Osteocyte (in vitro differentiated cells): ENCODE data around the gene TM4SF4. TPM values are rescaled to one million over a fixed set of nuclear protein-coding genes. Genes with fewer than 3 reads are reported as not detected.

ENCODE experiments used
- DNase-seq: peaks from one replicate; pipeline ENCODE4 v3.0.0; 2021; ENCODE audit warnings: mixed read lengths; ENCODE audit not compliant: unreplicated experiment; ENCODE audit errors: extremely low spot score
- H3K27ac Mint-ChIP-seq: one replicate; pipeline ENCODE4 v1.8.0; 2021; ENCODE audit warnings: mild to moderate bottlenecking, mixed read lengths; ENCODE audit not compliant: unreplicated experiment
- H3K27me3 Mint-ChIP-seq: one replicate; pipeline ENCODE4 v1.8.0; 2021; ENCODE audit warnings: mixed read lengths; ENCODE audit not compliant: unreplicated experiment
- H3K36me3 Mint-ChIP-seq: one replicate; pipeline ENCODE4 v1.8.0; 2021; ENCODE audit warnings: mixed read lengths; ENCODE audit not compliant: unreplicated experiment
- H3K4me1 Mint-ChIP-seq: one replicate; pipeline ENCODE4 v1.8.0; 2021; ENCODE audit warnings: mixed read lengths; ENCODE audit not compliant: unreplicated experiment
- H3K4me3 Mint-ChIP-seq: one replicate; pipeline ENCODE4 v1.8.0; 2021; ENCODE audit warnings: mild to moderate bottlenecking, moderate library complexity, mixed read lengths; ENCODE audit not compliant: unreplicated experiment
- H3K9me3 Mint-ChIP-seq: one replicate; pipeline ENCODE4 v1.8.0; 2021; ENCODE audit warnings: mixed read lengths; ENCODE audit not compliant: unreplicated experiment
- long read RNA-seq: library from polyadenylated mRNA; unstranded; transcript quantifications from one replicate; pipeline ENCODE4 v2.0.0, GENCODE V29; 2021
- total RNA-seq: library from RNA; stranded (reverse); gene quantifications from 2 replicates; pipeline ENCODE4 v1.2.1, GENCODE V29; 2021
- TF ChIP-seq, protein P1 (sequence below): fragments of 200-600 bp; sonication (generic); IDR thresholded peaks from 2 replicates; pipeline ENCODE4 v1.5.0; 2021; ENCODE audit warnings: antibody characterized with exemption, mild to moderate bottlenecking, moderate library complexity

Gene TM4SF4
- total RNA-seq: not detected in 2 replicates
- long read RNA-seq: 0 reads

- Mint-ChIP-seq H3K27me3 (no peaks in the 10 kb centered on the region), H3K36me3 (no peaks in the 10 kb centered on the region), H3K4me3 (no peak within 1 kb of the TSS), H3K27ac (peak within 1 kb of the TSS; percentile 79), H3K9me3 (no peaks in the 10 kb centered on the region), H3K4me1 (peaks cover 55% of the 10 kb centered on the region)
- TF ChIP-seq, protein P1, sequence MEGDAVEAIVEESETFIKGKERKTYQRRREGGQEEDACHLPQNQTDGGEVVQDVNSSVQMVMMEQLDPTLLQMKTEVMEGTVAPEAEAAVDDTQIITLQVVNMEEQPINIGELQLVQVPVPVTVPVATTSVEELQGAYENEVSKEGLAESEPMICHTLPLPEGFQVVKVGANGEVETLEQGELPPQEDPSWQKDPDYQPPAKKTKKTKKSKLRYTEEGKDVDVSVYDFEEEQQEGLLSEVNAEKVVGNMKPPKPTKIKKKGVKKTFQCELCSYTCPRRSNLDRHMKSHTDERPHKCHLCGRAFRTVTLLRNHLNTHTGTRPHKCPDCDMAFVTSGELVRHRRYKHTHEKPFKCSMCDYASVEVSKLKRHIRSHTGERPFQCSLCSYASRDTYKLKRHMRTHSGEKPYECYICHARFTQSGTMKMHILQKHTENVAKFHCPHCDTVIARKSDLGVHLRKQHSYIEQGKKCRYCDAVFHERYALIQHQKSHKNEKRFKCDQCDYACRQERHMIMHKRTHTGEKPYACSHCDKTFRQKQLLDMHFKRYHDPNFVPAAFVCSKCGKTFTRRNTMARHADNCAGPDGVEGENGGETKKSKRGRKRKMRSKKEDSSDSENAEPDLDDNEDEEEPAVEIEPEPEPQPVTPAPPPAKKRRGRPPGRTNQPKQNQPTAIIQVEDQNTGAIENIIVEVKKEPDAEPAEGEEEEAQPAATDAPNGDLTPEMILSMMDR: no peak
- DNase-seq: no peak
These were observed at the start of gene TM4SF4 for GRCh38 chr3:149474250-149474817. Gene TM4SF4 (plus strand): TSS chr3:149474697. CDS start chr3:149474878, 181 bp downstream.

DNA sequence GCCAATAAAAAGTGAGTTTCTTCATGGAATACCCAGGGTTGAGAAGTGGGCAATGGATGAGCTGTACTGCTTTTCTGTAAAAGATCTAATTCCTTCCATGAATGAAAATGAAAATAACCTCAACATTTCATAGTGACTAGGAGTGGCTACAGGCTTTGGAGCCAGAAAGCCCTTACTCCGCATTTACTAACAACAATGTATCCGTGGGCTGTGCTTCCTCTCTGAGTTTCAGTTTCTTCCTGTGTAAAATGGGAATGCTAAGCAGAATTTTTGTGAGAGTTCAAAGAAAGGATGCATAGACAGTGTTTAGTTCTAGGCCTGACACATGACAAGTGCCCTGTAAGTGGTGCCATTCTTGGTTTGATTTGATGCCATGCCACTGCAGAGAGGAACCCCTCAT is 49.6 kb upstream of the TM4SF4 start:
- H3K4me1 Mint-ChIP-seq: peaks cover 24% of the 10 kb centered on the region
- no peaks in the 10 kb centered on the region for H3K27me3 Mint-ChIP-seq
- TF ChIP-seq, protein P1: no peak
- H3K36me3 Mint-ChIP-seq: no peaks in the 10 kb centered on the region
- no peaks in the 10 kb centered on the region for H3K9me3 Mint-ChIP-seq
- no peak for DNase-seq
- no peak overlapping the region for H3K27ac Mint-ChIP-seq
- no peak overlapping the region for H3K4me3 Mint-ChIP-seq

DNA sequence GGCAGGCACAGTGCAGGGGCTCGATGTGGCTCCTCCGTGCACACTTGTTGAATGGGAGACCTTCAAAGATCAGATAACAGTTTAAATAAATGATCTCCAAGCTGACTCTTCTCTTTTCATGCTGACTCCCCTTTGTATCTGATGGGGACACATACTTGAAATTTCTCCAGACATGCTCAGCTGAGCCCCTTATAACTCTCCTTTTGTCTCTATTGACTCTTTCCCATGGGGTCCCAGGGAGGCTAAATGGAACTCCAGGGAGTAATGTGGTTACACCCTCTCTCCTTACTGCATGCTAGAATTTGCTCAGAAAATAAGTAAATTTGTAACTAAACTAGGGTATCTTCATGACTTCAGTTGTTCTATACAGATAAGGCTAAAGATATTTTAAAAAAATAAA is 48.2 kb upstream of the TM4SF4 start:
- TF ChIP-seq, protein P1: no peak
- Mint-ChIP-seq H3K27ac (peak overlapping the region; percentile 43), H3K4me1 (peaks cover 23% of the 10 kb centered on the region), H3K36me3 (no peaks in the 10 kb centered on the region), H3K9me3 (no peaks in the 10 kb centered on the region), H3K27me3 (no peaks in the 10 kb centered on the region), H3K4me3 (no peak overlapping the region)
- DNase-seq: no peak

- TF ChIP-seq, protein P1: no peak
- H3K4me1 Mint-ChIP-seq: peaks cover 23% of the 10 kb centered on the region
These were observed 46.4 kb upstream of the TM4SF4 start for GRCh38 chr3:149428087-149428486.

DNA sequence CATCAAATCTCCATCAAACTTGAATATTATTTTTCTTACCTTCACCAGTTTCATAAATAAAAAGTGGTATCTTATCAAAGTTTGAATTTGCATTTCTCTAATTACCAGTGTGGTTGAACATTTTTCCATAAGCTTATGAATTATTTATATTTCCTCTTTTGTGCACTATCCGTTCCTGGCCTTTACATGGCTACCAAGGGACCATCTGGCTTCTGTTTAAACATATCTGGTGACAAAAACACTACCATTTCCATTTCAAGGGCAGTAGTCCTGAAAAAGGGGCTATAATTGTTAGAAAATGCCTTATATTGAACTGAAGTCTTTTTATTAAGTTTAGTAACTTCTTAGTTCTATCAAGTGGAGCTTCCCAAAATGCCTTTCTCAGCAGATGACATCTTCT is 44.3 kb upstream of the TM4SF4 start:
- Mint-ChIP-seq H3K4me1 (peaks cover 18% of the 10 kb centered on the region), H3K9me3 (no peaks in the 10 kb centered on the region), H3K27me3 (no peaks in the 10 kb centered on the region), H3K36me3 (no peaks in the 10 kb centered on the region), H3K4me3 (no peak overlapping the region), H3K27ac (no peak overlapping the region)
- TF ChIP-seq, protein P1: no peak
- DNase-seq: no peak

More at GRCh38 chr3:149428087-149428486, 46.4 kb upstream of the TM4SF4 start:
- Mint-ChIP-seq H3K36me3 (no peaks in the 10 kb centered on the region), H3K27me3 (no peaks in the 10 kb centered on the region), H3K27ac (no peak overlapping the region), H3K4me3 (no peak overlapping the region), H3K9me3 (no peaks in the 10 kb centered on the region)
- DNase-seq: no peak
